Renal pelvis (tissue), 12 donors: ENCODE data around the gene CCN5. TPM values are rescaled to one million over a fixed set of nuclear protein-coding genes. Genes with fewer than 3 reads are reported as not detected.
"Not testable (repeated sequence)": the region's sequence is repeated elsewhere in the genome, so short reads cannot be mapped to it uniquely, and the experiment has no call there.

Experiments used
- DNase-seq: peaks from one replicate; pipeline ENCODE4 v3.0.0-alpha.2; 2013
- long read RNA-seq, 16 experiments: transcript quantifications; one replicate each; lab custom pipeline, GENCODE V29; 2026
- polyA plus RNA-seq, 3 donors: library from polyadenylated mRNA; unstranded; fragments of 120-200 nt; gene quantifications; one replicate each; pipeline ENCODE4 v1.2.1, GENCODE V29; 2013; ENCODE audit not compliant: insufficient read length in 3 of 3

The CCN5 gene, protein sequence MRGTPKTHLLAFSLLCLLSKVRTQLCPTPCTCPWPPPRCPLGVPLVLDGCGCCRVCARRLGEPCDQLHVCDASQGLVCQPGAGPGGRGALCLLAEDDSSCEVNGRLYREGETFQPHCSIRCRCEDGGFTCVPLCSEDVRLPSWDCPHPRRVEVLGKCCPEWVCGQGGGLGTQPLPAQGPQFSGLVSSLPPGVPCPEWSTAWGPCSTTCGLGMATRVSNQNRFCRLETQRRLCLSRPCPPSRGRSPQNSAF
- polyA plus RNA-seq: under 1 TPM; 0.10 to 0.22 (median 0.13) TPM
- long read RNA-seq, donor 1: 0 reads
- long read RNA-seq, donor 2: 0 reads
- long read RNA-seq, donor 3: 0 reads
- long read RNA-seq, donor 4: 0 reads
- long read RNA-seq, donor 5: 0 reads
- long read RNA-seq, donor 6: 0 reads
- long read RNA-seq, donor 7: 0 reads
- long read RNA-seq, donor 8: 0 reads
- long read RNA-seq, donor 9: 0 reads
- long read RNA-seq, donor 10: 0 reads
- long read RNA-seq, donor 11: 0 reads
- long read RNA-seq, donor 12: 0 reads
- long read RNA-seq, donor 13: 0 reads
- long read RNA-seq, donor 14: 0 reads
- long read RNA-seq, donor 15: 0 reads
- long read RNA-seq, donor 16: 0 reads

DNA sequence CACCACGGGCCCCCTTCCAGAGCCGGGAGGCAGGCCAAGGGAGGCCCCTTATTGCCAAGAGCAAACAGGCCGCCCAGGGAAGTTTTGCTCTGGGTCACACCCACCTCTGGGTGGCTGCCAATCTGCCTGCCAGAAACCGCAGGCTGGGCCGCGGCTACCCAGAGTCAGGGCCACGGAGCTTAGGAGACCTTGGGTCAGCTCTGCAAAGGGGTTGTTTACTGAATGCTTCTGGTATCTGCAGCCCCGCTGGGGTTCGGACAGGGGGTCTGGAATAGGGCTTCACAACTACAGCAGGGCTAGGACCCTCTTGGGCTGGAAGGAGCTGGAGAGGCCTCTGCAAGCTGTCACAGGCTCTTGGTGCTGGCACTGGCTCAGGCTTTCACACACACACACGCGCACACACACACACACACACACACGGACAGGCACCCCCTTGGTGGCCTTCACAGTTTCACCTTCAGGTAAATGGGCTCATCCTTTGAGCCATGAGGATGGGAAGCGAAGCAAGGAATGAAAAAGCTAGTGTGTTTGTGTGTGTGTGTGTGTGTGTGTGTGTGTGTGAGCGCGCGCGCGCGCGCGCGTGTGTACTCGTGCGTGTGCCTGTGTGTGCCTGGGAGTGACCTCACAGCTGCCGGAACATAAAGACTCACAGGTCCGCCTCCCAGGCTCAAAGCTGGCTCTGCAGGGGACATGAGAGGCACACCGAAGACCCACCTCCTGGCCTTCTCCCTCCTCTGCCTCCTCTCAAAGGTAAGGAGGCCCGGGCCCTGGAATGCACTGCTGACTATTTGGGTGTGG lies at the start of gene CCN5:
Gene CCN5 (plus strand): TSS at position 669 of the 798 bp plus-strand sequence. CDS start 22 bp downstream, at position 691.
- no peak for DNase-seq

DNA sequence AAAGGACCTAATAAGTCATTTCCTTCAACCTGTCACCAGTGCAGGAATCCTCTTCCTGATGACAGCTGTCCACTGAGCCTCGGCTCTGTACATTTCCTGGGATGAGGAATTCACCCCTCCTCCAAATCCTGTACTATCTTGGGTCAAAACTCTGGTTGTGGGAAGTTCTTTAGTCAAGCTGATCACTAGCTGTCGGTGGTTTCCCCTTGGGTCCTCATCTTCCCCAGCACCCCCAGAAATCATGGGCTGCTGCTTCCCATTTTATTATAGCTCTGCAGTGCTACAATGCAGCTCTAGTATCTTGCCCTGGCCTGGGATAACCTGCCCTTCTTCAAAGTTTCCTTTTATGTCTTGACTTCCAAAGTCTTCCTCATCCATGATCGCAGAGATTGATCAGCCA lies 49.1 kb upstream of the CCN5 start:
- DNase-seq: no peak

DNA sequence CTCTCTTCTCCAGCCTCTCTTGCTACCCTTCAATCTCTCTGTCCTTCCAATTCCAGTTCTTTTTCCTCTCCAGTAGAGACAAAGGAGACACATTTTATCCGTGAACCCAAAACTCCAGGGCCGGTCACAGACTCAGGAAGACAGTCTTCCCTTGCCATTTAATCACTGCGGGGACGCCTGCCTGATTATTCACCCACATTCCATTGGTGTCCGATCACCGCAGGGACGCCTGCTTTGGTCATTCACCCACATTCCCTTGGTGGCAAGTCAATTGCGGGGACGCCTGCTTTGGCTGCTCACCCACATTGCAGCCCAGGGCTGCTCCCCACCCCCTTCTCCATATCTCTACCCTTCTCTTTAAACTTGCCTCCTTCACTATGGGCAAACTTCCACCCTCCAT lies 44.3 kb upstream of the CCN5 start:
- DNase-seq: not testable (repeated sequence)

DNA sequence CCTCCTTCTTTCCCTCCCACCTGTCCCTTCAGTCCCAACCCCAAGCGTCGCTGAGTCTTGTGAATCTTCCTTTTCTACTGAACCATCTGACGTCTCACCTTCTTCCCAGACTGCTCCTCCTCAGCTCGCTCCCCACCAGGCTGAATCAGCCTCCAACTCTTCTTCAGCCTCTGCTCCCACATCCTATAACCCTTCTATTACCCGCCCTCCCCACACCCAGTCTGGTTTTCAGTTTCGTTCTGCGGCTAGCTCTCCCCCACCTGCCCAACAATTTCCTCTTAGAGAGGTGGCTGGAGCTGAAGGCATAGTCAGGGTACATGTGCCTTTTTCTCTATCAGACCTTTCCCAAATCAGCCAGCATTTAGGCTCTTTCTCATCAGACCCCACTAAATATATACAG lies 43.6 kb upstream of the CCN5 start:
- not testable (repeated sequence) for DNase-seq

DNA sequence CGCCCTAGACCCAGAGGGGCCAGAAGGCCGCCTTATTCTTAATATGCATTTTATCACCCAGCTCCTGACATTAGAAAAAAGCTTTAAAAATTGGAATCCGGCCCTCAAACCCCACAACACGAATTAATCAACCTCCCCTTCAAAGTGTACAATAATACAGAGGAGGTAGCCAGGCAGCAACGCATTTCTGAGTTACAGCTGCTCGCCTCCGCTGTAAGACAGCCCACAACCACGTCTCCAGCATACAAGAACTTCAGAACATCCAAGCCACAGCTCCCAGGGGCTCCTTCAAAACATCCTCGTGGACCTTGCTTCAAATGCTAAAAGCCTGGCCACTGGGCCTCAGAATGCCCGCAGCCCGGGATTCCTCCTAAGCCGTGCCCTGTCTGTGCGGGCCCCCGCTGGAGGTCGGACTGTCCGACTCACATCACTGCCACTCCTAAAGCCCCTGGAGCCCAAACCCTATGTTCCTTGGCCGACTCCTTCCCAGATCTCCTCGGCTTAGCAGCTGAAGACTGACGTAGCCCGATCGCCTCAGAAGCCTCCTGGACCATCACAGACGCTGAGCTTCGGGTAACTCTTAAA lies 42.8 kb upstream of the CCN5 start:
- DNase-seq: not testable (repeated sequence)

DNA sequence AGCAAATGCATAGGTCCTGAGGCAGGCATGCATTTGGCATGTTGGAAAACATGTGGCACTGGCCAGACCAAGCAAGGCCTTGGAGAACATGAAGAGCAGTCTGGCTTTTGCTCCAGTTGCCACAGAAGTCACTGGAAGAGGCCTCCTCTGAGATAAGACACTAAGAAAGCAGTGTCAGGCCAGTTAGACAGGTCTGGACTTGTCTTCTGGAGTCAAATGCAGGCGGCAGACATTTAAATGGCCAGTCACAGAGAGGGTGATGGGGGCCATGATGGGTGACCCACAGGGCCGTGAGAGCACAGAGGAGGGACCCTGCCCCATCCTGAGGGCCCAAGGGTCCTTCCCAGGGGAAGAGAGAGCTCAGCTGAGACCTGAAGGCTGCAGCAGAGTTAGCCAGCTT lies 36.9 kb upstream of the CCN5 start:
- DNase-seq: no peak

DNA sequence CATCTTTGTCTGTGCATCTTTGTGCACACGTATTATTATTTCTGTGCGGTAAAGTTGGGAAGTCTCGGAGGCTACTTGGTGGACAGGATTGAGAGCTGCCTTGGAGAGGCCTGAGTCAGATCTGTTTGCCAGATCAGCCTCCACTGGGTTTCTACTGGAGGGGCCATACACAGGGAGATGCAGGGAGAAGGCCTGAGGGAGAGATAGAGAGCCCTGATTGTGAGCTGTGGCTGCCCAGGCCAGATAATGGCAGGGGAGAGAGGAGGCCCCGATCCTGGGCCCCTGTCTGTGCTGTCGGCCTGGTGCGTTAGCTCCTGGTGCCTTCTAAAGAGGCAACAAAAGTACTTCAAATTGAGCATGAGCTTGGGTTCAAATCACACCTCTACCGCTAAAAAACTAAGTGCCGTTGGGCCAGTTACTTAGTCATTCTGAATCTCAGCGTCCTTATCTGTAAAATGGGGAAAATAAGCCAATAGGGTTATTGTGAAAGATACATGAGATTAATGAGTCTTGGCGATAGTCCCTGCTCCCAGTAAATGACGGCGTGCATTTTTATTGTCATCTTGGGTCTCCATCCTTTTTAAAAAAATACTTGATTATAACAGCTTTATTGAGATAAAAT lies 36.1 kb upstream of the CCN5 start:
- no peak for DNase-seq

DNA sequence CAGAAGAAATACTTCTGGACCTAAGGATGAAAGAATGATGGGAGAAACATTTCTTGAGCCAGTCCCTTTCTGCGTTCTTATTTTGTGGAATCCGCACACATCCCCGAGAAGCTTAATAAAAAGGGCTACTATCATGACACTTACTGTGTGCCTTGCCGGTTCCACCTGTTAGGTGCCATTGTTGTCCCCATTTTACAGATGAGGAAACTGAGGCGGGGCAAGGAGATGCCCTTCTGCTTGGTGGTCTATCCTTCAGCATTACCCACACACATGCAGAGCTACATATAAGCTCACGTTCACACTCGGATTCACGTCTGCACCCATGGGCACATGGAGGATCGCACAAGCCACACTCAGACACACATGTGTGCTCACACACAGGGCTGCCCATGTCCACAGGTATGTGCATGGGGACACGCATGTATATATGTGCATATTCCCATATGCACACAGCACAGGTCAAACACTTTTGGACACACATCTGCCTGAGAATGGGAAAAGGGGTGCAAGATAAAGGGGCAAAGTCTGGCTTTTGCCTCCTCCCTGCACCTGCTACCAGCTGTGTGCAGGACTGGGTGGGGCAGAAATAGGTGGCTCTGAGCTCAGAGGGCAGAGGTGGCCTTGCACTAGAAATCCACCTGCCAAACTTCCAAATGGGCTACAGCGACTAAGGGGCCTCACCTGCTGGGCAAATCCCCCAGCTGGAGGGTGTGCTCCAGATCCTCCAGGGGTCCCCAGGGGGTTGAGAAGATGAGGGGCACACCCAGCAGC lies 33.2 kb upstream of the CCN5 start:
- no peak for DNase-seq

DNA sequence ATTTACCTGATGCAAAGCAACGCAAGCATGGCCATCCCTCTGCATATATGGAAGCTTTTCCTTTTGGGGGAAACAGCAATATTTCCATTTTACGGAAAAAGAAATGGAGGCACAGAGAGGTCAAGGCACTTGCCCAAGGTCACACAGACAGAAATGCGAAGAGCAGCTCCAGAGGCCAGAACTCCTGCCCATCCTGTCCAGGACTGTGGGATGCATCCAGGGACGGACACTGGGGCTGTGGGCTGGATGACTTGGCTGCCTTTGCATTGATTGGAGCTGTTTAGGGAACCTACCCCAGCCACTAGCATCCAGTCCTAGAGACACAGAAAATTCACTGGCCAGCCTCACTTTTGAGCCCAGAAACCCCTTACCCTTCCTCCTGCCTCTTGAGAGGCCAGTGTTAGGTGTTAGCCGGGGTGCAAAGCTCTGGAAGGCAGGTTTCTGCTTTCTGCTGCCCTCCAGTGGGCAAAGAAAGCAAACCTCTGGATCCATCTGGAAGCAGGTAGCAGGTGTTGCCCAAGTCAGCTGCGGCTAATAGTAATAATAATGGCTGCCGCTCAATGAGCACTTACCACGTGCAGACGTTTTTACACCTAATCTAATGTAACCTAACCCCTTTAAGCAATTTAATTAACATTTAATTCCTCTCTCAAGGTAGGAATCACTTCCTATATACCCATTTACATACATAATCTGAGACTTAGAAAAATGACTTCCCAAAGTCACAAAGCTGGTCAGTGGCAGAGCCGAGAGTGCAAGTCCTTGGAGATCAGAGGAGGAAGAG lies 31.7 kb upstream of the CCN5 start:
- DNase-seq: peak; percentile 55

DNA sequence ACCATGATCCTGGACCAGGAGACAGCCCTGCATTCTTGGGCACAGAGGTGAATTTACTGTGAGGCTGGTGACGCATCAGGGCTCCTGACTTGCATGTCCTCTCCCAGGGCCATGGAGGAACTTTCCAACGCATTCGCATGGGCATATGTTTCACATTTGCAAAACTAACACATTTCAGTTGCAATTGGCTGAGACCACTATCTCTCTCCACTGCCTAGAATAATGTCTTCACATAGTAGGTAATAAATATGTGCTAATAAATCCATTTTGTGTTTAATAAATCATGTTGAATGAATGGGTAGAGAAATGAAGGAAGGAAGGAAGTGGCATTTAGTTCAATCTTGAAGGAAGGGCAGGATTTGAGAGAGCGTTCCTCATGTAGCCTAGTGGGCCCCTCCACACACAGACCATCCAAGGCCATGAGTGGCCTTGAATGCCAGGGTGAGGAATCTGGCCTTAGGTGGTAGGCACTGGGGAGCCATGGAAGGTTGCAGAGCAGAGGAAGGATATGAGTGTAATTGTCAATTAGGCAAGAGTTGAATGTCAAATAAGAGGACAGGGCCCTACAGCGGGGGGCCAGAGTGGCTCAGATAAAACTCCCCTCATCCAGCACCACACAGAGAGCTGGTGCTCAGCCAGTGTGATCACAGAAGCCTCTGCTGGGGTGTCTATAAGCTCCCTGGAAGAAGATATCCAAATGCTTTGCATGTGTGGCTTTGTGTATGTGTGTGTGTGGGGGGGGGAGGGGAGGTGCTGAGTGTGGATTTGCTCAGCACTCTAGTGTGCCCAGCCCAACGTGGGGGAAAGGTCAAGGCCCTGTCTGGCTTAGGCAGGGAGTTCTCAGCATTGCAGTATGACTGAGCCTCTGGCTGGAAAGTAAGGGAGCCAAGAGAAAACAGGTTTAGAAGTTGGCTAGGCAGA lies 30.9 kb upstream of the CCN5 start:
- DNase-seq: no peak

DNA sequence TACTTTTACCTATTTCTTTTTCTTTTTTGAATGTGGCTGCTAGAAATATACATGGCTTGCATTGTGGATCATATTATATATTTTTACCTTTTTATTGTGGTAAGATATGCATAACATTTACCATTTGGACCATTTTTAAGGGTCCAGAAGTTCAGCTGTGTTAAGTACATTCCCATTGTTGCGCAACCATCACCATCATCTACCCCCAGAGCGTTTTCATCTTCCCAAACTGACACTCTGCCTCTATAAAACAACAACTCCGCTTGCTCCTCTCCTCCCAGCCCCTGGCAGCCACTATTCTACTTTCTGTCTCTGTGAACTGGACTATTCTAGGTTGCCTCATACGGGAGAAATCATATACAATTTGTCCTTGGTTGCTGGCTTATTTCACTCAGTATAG lies 28.2 kb upstream of the CCN5 start:
- DNase-seq: no peak

DNA sequence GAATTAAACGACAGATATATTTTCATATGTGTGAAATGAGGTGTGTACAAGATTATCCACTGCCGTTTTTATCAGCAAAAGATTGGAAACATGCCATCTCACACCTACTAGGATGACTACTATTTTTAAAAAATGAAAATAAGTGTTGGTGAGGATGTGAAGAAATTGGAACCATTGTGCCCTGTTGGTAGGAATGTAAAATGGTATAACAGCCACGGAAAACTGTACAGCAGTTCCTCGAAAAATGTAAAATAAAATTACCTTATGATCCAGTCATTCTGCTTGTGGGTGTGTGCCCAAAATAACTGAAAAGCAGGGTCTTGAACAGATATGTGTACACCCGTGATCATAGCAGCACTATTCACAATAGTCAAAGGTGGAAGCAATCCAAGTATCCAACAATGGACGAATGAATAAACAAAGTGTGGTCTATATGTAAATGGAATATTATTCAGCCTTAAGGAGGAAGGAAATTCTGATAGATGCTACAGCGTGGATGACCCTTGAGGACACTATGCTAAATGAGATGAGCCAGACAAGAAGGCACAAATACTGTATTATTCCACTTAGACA lies 27.0 kb upstream of the CCN5 start:
- no peak for DNase-seq

DNA sequence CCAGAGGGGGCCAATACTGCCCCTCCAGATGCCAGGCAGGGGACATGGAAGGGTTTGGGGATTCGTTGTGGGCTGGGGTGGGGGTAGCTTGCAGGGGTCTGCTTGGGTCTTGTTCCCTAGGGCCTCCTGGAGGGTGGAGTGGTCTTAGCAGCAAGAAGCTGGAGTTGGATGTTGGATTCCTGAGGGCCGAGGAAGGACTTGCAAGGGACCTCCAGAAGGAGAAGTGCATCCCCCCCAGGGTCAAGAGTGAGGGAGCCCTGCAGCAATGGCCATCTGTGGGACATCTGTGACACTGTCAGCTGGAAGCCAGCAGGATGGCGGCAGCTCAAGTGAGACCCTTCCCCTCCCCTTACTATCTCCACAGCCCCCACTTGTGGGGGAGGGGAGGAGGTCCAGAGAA lies 25.4 kb upstream of the CCN5 start:
- DNase-seq: no peak

DNA sequence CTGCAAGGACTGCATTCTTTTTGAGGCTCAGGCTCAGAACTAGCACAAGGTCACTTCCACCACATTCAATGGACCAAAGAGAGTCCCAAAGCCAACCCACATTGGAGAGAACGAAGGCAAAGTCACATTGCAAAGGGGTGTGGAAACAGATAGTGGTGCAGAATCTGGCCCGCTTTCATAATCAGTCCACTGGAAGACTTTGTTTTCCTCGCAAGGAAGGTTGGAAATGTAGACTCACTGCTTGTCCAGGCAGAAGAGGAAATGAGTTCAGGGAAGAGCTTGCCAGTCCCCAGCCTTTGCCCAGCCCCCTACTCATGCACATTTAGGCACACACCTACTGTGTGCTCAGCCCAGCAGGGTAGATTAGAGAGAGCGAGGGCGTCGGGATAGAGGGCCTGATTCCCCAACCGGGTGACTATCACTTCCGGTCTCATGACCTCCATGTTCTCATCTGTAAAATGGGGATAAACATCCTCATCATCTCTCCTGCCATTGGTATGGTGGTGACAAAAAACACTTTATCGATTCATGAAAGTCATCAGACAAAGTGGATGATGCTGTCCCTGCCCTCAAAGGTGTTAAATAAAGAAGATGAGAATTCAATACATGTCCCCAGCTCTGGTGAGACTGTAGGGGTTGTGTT lies 24.3 kb upstream of the CCN5 start:
- DNase-seq: no peak

DNA sequence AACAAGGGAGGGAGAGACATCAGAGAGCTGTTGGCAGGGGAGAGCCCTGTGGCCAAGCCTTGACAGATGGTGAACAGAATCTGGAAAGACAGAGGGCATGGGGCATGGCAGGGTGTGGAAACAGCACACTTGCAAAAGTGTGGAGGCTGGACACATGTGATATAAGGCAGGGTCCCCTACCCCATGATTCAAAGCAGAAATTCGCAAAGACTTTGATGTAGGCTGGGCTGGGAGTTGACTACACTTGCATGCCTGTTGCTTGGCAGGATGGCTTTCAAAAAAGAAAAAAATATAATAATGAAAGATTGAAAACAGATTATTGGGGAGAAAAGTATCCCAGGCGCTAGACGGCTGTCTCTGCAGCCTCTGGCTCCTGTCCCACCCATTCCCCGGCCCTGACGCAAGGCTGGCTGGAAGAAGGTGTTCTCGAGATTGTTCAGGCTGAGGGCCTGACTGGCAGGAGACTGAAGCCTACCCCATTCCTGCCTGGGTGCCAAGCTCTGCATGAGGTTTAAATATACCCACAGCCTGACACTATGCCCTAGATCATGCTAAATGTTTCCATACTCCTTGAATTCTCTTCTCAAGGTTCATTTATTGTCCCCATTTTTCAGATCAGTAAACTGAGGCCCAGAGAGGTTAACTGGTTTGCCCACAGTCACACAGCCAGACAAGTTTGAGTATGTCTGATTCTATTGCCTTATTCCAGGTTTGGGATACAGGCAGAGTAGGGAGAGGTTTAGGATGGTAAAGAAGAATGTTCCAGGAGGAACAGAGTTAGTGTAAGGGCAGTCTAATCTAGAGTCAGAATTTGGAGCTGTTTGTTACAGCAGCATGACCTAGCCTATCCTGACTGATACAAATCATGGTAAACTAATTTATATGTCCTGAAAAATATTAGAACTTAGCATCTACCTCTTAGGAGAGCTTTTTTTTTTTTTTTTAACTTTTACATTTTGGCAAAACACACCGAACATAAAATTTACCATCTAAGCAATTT lies 23.4 kb upstream of the CCN5 start:
- DNase-seq: no peak

DNA sequence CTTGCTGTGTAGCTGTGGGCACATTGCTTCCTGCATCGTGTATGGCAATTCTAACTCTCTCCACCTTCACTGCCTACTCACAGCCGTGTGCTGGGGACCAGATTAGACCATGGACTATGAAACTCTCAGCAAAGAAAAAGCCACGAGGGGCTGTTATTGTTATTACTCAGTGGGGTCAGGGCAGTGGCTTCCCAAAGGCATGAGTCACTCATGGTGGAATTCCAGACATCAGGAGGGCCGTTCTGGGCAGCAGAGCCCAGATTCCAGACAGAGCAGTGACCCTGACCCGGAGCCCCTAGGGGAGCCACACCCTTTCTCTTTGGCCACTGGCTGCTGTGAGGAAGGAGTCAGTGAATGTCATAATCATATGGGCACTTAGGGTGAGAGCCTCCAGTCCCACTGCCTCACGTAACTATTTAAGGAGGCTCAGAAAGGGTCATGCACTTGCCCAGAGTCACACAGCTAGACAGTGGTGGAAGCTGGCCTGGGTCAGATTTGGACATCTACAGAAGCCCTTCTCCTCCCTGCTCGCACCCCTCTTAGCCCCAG lies 22.2 kb upstream of the CCN5 start:
- DNase-seq: no peak

DNA sequence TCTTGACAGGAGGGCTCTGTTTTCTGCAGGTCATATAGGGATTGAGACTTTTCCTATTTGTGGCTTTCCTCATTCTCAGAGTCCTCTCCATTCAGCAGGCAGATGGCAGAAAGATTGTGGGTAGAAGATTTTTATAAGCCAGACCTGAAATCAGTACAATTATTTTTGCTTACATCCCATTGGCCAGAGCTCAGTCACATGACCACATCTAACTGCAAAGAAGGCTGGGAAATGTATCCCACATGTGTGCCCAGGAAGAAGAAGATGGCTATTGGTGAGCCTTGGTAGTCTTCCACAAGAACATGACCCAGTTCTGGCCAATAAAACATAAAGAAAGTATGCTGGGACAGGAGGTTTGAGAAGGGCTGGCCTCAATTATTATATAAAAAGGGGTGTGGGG lies 21.5 kb upstream of the CCN5 start:
- DNase-seq: no peak
